DOHH2 (cell line): Measurements from ENCODE around the gene PHYHIPL.

Source experiments
- H3F3A ChIP-seq: fragments of 200-600 bp; sonication (generic), shearing (Covaris generic); 2 replicates; pipeline ENCODE4 v1.6.0; 2016; ENCODE audit warnings: antibody characterized with exemption, mild to moderate bottlenecking; ENCODE audit not compliant: control insufficient read depth, insufficient read depth
- H3K27ac ChIP-seq: fragments of 200-600 bp; sonication (generic); 2 replicates; pipeline ENCODE4 v1.5.1; 2014; ENCODE audit warnings: low read depth, mild to moderate bottlenecking, low read length, moderate library complexity
- H3K27me3 ChIP-seq: fragments of 200-600 bp; sonication (generic); 2 replicates; pipeline ENCODE4 v1.6.1; 2014; ENCODE audit warnings: mild to moderate bottlenecking, low read length, mixed read lengths; ENCODE audit not compliant: control insufficient read depth
- H3K36me3 ChIP-seq: fragments of 200-600 bp; sonication (generic); 2 replicates; pipeline ENCODE4 v1.6.1; 2014; ENCODE audit warnings: mild to moderate bottlenecking, low read length, moderate library complexity, mixed read lengths; ENCODE audit not compliant: control insufficient read depth
- H3K4me1 ChIP-seq: fragments of 200-600 bp; sonication (generic); 2 replicates; pipeline ENCODE4 v1.6.1; 2014; ENCODE audit warnings: mild to moderate bottlenecking, low read length, mixed read lengths; ENCODE audit not compliant: control insufficient read depth
- H3K4me2 ChIP-seq: fragments of 200-600 bp; sonication (generic); 2 replicates; pipeline ENCODE4 v1.6.0; 2014; ENCODE audit warnings: mild to moderate bottlenecking, low read length, moderate library complexity
- H3K4me3 ChIP-seq: fragments of 200-600 bp; sonication (generic); 2 replicates; pipeline ENCODE4 v1.5.1; 2014; ENCODE audit warnings: mild to moderate bottlenecking, low read length, mixed read lengths
- H3K79me2 ChIP-seq: fragments of 200-600 bp; sonication (generic); 2 replicates; pipeline ENCODE4 v1.6.1; 2014; ENCODE audit warnings: mild to moderate bottlenecking, low read length, mixed read lengths; ENCODE audit not compliant: control insufficient read depth
- H3K9me2 ChIP-seq: fragments of 200-600 bp; sonication (generic); replicated peaks from 2 replicates; pipeline ENCODE4 v1.6.1; 2014; ENCODE audit warnings: mild to moderate bottlenecking, low read length, mixed read lengths; ENCODE audit not compliant: control insufficient read depth
- H3K9me3 ChIP-seq: fragments of 200-600 bp; sonication (generic); 2 replicates; pipeline ENCODE4 v1.6.1; 2014; ENCODE audit warnings: antibody characterized with exemption, low read length, mixed read lengths; ENCODE audit not compliant: control insufficient read depth, insufficient read depth
- H4K20me1 ChIP-seq: fragments of 200-600 bp; sonication (generic); 2 replicates; pipeline ENCODE4 v1.6.0; 2014; ENCODE audit warnings: low read depth, mild to moderate bottlenecking, antibody characterized with exemption, low read length, moderate library complexity; ENCODE audit not compliant: control insufficient read depth, insufficient read depth
- CTCF ChIP-seq: fragments of 200-600 bp; sonication (generic); IDR thresholded peaks from one replicate; pipeline ENCODE4 v1.5.1; 2014; ENCODE audit warnings: antibody characterized with exemption, mild to moderate bottlenecking, low read depth, low read length; ENCODE audit not compliant: poor library complexity, severe bottlenecking
- EZH2phosphoT487 ChIP-seq: fragments of 200-600 bp; sonication (generic); IDR thresholded peaks from 2 replicates; pipeline ENCODE4 v1.6.1; 2017; ENCODE audit warnings: borderline replicate concordance, mild to moderate bottlenecking, antibody characterized with exemption, low read length, moderate library complexity, mixed read lengths

The PHYHIPL gene

GRCh38 chr10:59206204-59206720, 29.8 kb downstream of the PHYHIPL start:
- H3K36me3 ChIP-seq, result no peaks in the 10 kb centered on the region
- no peak overlapping the region for H3K27ac ChIP-seq
- no peaks in the 10 kb centered on the region for H3K79me2 ChIP-seq
- no peaks in the 10 kb centered on the region; the same call in 1 of the 2 replicates for H3K9me3 ChIP-seq
- no peaks in the 10 kb centered on the region for H3F3A ChIP-seq
- no peaks in the 10 kb centered on the region for H3K9me2 ChIP-seq
- no peak overlapping the region for H3K4me3 ChIP-seq
- H4K20me1 ChIP-seq, result no peaks in the 10 kb centered on the region
- no peak overlapping the region for H3K4me2 ChIP-seq
- no peaks in the 10 kb centered on the region for H3K4me1 ChIP-seq
- H3K27me3 ChIP-seq, result no peaks in the 10 kb centered on the region
- TF ChIP-seq CTCF (no peak), EZH2phosphoT487 (no peak)

- H3F3A ChIP-seq, result no peaks in the 10 kb centered on the region
- H3K27ac ChIP-seq, result no peak overlapping the region
- no peak overlapping the region for H3K4me3 ChIP-seq
- no peaks in the 10 kb centered on the region for H3K4me1 ChIP-seq
- H3K4me2 ChIP-seq, result no peak overlapping the region
- no peaks in the 10 kb centered on the region; the same call in 1 of the 2 replicates for H3K9me3 ChIP-seq
- no peaks in the 10 kb centered on the region for H3K36me3 ChIP-seq
- TF ChIP-seq EZH2phosphoT487, result no peak
- no peak for TF ChIP-seq CTCF
- H3K79me2 ChIP-seq, result no peaks in the 10 kb centered on the region
- no peaks in the 10 kb centered on the region for H3K27me3 ChIP-seq
- no peaks in the 10 kb centered on the region for H4K20me1 ChIP-seq
- H3K9me2 ChIP-seq, result no peaks in the 10 kb centered on the region
Observed at GRCh38 chr10:59212301-59212798, 35.9 kb downstream of the PHYHIPL start.

GRCh38 chr10:59214160-59214559, 37.7 kb downstream of the PHYHIPL start:
- H4K20me1 ChIP-seq, result no peaks in the 10 kb centered on the region
- no peak for TF ChIP-seq EZH2phosphoT487
- TF ChIP-seq CTCF, result no peak

More at GRCh38 chr10:59214160-59214559, 37.7 kb downstream of the PHYHIPL start:
- H3K9me2 ChIP-seq, result no peaks in the 10 kb centered on the region
- no peaks in the 10 kb centered on the region; the same call in 1 of the 2 replicates for H3K9me3 ChIP-seq
- H3K36me3 ChIP-seq, result no peaks in the 10 kb centered on the region
- no peak overlapping the region for H3K4me2 ChIP-seq
- H3K4me1 ChIP-seq, result no peaks in the 10 kb centered on the region
- H3K27me3 ChIP-seq, result no peaks in the 10 kb centered on the region
- no peak overlapping the region for H3K4me3 ChIP-seq
- H3K27ac ChIP-seq, result no peak overlapping the region
- no peaks in the 10 kb centered on the region for H3F3A ChIP-seq
- no peaks in the 10 kb centered on the region for H3K79me2 ChIP-seq
